Left colon (tissue), 2 donors: ENCODE measurements around the gene ACOT2. TPM values are rescaled to one million over a fixed set of nuclear protein-coding genes. Genes with fewer than 3 reads are reported as not detected.
"Not testable (repeated sequence)": the region's sequence is repeated elsewhere in the genome, so short reads cannot be mapped to it uniquely, and the experiment has no call there.

Experiments used
- ATAC-seq: fragments of 200-7000 bp; cut with Tn5 transposase; one replicate; pipeline ENCODE4 v1.9.1; 2020; ENCODE audit warnings: mild to moderate bottlenecking, moderate library complexity
- DNase-seq, 2 donors: peaks; one replicate each; pipeline ENCODE4 v3.0.0-alpha.2; 2020
- intact Hi-C, 2 donors: fragments of 100-400 bp; cut with DNase I in 1 of 2; cut with micrococcal nuclease in 1 of 2; formaldehyde crosslinking; loops; one replicate each; pipeline versions ENCODE4 v1.11.2 to v1.14.0; 2022; cut with DNase I, micrococcal nuclease
- long read RNA-seq: library from polyadenylated mRNA; unstranded; transcript quantifications from one replicate; pipeline ENCODE4 v2.0.0, GENCODE V29; 2021
- total RNA-seq, 2 donors: library from RNA; stranded (reverse); fragmentation: NEBNext Ultra II Directional; extraction: Animal tissue kit (Norgen Biotek cat#: 25700); gene quantifications; one replicate each; pipeline ENCODE4 v1.2.1, GENCODE V29; 2021
- donor health status: DM: no; HTN: no; CAD: no.
- donor health status: DM: yes; HTN: yes; CAD: no.

The ACOT2 gene
- 10 to 100 TPM; 41.2 to 54.2 TPM for total RNA-seq
- long read RNA-seq, transcript ACOT2-201 (3 exons, 1,774 nt): major isoform, 58 of 68 reads
- long read RNA-seq, partial matches to known transcripts: 5 of 68 reads
- long read RNA-seq, other reads (novel, unspliced or antisense): 5 of 68 reads

GRCh38 chr14:73569185-73569958 is at the start of gene ACOT2:
TSS of gene ACOT2 (plus strand) at chr14:73569213. CDS start at chr14:73569241, 28 bp downstream.
- ATAC-seq (peak; percentile 83), DNase-seq (peak; percentile 83 to 90)
- intact Hi-C loops: not testable (repeated sequence)

- intact Hi-C loops: no loop called here
- no peak for DNase-seq
- no peak for ATAC-seq
Measured at GRCh38 chr14:73521229-73521628, 47.8 kb upstream of the ACOT2 start.

- ATAC-seq (no peak), DNase-seq (no peak)
- intact Hi-C loops: no loop called here
Measured at GRCh38 chr14:73524493-73524892, 44.5 kb upstream of the ACOT2 start.

GRCh38 chr14:73526036-73526984 is 42.7 kb upstream of the ACOT2 start:
- ATAC-seq: no peak
- DNase-seq: peak in 1 of 2 donors; percentile 26
- intact Hi-C loops: no loop called here

- intact Hi-C loops, DNase-seq, ATAC-seq: not testable (repeated sequence)
Measured at GRCh38 chr14:73529356-73529755, 39.7 kb upstream of the ACOT2 start.

- intact Hi-C loops, DNase-seq, ATAC-seq: not testable (repeated sequence)
Measured at GRCh38 chr14:73531971-73532370, 37.0 kb upstream of the ACOT2 start.

GRCh38 chr14:73537244-73538045 is 31.6 kb upstream of the ACOT2 start:
- ATAC-seq: peak; percentile 89
- peak; percentile 86 to 93 for DNase-seq
- intact Hi-C loops: not testable (repeated sequence)

- DNase-seq (peak; percentile 42 to 59), ATAC-seq (peak; percentile 58)
- intact Hi-C loops: not testable (repeated sequence)
Measured at GRCh38 chr14:73539017-73539416, 30.0 kb upstream of the ACOT2 start.

- DNase-seq, intact Hi-C loops, ATAC-seq: not testable (repeated sequence)
Measured at GRCh38 chr14:73542961-73543360, 26.1 kb upstream of the ACOT2 start.

GRCh38 chr14:73545353-73545752 is 23.7 kb upstream of the ACOT2 start:
- ATAC-seq, DNase-seq, intact Hi-C loops: not testable (repeated sequence)

- intact Hi-C loops, ATAC-seq, DNase-seq: not testable (repeated sequence)
Measured at GRCh38 chr14:73549097-73549496, 19.9 kb upstream of the ACOT2 start.

GRCh38 chr14:73549889-73550524 is 19.0 kb upstream of the ACOT2 start:
- intact Hi-C loops, ATAC-seq, DNase-seq: not testable (repeated sequence)

GRCh38 chr14:73553845-73554244 is 15.2 kb upstream of the ACOT2 start:
- DNase-seq (no peak), ATAC-seq (no peak)
- intact Hi-C loops: no loop called here

GRCh38 chr14:73557201-73557600 is 11.8 kb upstream of the ACOT2 start:
- intact Hi-C loops, DNase-seq, ATAC-seq: not testable (repeated sequence)

GRCh38 chr14:73558238-73558637 is 10.8 kb upstream of the ACOT2 start:
- intact Hi-C loops, DNase-seq, ATAC-seq: not testable (repeated sequence)

GRCh38 chr14:73562256-73562655 is 6.8 kb upstream of the ACOT2 start:
- intact Hi-C loops, DNase-seq, ATAC-seq: not testable (repeated sequence)

GRCh38 chr14:73562696-73563095 is 6.3 kb upstream of the ACOT2 start:
- DNase-seq, intact Hi-C loops, ATAC-seq: not testable (repeated sequence)

GRCh38 chr14:73566431-73566830 is 2.6 kb upstream of the ACOT2 start:
- ATAC-seq, DNase-seq, intact Hi-C loops: not testable (repeated sequence)
